ENCODE measurements around the gene GPRASP3.

Gene GPRASP3

DNA sequence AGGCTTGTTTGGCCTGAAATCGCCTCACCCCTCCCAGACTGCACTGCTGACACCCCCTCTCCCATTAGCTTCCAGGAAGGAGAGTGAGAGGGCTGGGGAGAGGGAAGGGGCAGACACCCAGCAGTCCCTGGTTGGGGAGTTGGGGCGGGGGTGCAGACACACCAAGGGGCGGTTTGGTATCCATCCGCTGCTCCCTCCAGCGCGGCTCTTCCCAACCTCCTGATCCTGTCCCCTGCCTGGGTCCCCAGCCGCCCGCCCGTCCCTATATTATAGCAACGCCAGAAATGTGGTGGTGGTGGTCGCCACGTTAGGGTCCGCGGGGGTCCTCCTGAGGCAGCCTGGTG is 24.9 kb downstream of the GPRASP3 start:
- H3K4me3 ChIP-seq (ENCODE audit: low read length in 2 of 2) = peak overlapping the region in 1 of 2 donors; percentile 65
- no peaks in the 10 kb centered on the region for H3K27me3 ChIP-seq (ENCODE audit: control insufficient read depth in 2 of 2, insufficient read depth in 2 of 2, low read length in 2 of 2)
- H3K9me3 ChIP-seq (ENCODE audit: control insufficient read depth in 2 of 2, low read length in 2 of 2) = no peaks in the 10 kb centered on the region
- H3K9ac ChIP-seq (ENCODE audit: low read depth in 1 of 2, low read length in 2 of 2) = no peak overlapping the region
- no peaks in the 10 kb centered on the region for H3K36me3 ChIP-seq (ENCODE audit: control insufficient read depth in 2 of 2, insufficient read depth in 2 of 2, low read length in 2 of 2)
- H3K4me1 ChIP-seq (ENCODE audit: control insufficient read depth in 2 of 2, insufficient read depth in 2 of 2, low read length in 2 of 2) = no peaks in the 10 kb centered on the region
- H3K27ac ChIP-seq (ENCODE audit: low read depth in 2 of 2, low read length in 2 of 2) = no peak overlapping the region

DNA sequence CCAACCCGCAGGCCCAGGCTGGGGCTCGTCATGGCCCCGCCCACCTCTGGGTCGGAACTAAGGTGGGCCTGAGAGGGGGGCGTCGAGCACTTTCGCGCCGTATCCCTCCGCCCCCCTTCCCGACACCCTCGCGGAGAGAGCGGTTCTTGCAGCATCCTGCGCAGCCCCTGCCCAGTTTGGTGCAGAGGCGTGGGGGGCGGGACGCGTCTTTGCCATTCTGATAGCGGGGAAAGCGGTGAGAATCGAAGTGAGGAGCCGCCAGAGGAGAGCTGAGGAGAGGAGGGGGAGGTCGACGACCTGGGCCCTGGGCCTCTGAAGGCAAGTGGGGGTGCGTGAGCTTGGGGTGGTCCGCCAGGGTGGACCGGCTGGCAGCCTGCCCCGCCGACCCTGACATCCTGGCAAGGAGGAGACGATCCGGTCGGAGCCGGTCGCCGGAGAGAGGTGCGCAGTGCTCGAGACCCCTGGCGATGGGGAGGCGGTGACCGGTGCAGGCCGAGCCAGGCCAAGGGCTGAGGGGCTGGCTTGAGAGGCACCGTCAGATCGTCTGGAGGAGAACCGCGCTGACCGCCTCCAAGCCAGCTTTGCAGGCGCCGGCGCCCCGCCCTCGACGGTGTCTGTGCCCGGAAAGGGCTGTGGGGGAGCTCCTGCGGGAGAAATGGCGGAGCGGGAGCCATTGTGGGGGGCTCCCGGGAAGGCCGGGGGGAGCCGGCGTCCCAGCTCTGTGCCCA is 25.5 kb downstream of the GPRASP3 start:
- H3K36me3 ChIP-seq (ENCODE audit: control insufficient read depth in 2 of 2, insufficient read depth in 2 of 2, low read length in 2 of 2) = no peaks in the 10 kb centered on the region
- no peak overlapping the region for H3K27ac ChIP-seq (ENCODE audit: low read depth in 2 of 2, low read length in 2 of 2)
- H3K4me1 ChIP-seq (ENCODE audit: control insufficient read depth in 2 of 2, insufficient read depth in 2 of 2, low read length in 2 of 2) = no peaks in the 10 kb centered on the region
- H3K9ac ChIP-seq (ENCODE audit: low read depth in 1 of 2, low read length in 2 of 2) = peak overlapping the region in 1 of 2 donors; percentile 56
- H3K27me3 ChIP-seq (ENCODE audit: control insufficient read depth in 2 of 2, insufficient read depth in 2 of 2, low read length in 2 of 2) = no peaks in the 10 kb centered on the region
- H3K9me3 ChIP-seq (ENCODE audit: control insufficient read depth in 2 of 2, low read length in 2 of 2) = no peaks in the 10 kb centered on the region
- H3K4me3 ChIP-seq (ENCODE audit: low read length in 2 of 2) = peak overlapping the region; percentile 62 to 65

DNA sequence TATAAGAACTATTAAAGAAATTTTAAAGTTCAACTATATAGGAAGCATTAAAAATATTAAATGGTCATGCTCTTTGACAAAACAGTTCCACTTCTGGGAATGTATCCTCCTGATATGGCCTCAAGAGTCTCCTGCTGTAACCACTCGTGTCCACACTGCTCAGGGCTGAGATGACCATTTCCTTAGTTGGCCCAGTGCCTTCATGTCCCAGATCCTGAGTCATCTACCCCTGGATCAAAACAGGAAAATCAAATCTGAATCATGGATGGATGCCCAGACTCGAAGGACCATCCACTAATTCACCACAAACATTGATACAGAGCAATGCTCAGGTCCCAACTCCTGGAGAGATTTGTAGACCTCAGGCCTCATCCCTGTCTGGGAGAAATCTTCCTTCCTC is 44.7 kb downstream of the GPRASP3 start:
- Histone ChIP-seq H3K9ac (ENCODE audit: low read depth in 1 of 2, low read length in 2 of 2) (no peak overlapping the region), H3K4me3 (ENCODE audit: low read length in 2 of 2) (no peak overlapping the region), H3K27ac (ENCODE audit: low read depth in 2 of 2, low read length in 2 of 2) (no peak overlapping the region), H3K27me3 (ENCODE audit: control insufficient read depth in 2 of 2, insufficient read depth in 2 of 2, low read length in 2 of 2) (no peaks in the 10 kb centered on the region), H3K9me3 (ENCODE audit: control insufficient read depth in 2 of 2, low read length in 2 of 2) (no peaks in the 10 kb centered on the region), H3K4me1 (ENCODE audit: control insufficient read depth in 2 of 2, insufficient read depth in 2 of 2, low read length in 2 of 2) (no peaks in the 10 kb centered on the region), H3K36me3 (ENCODE audit: control insufficient read depth in 2 of 2, insufficient read depth in 2 of 2, low read length in 2 of 2) (no peaks in the 10 kb centered on the region)

DNA sequence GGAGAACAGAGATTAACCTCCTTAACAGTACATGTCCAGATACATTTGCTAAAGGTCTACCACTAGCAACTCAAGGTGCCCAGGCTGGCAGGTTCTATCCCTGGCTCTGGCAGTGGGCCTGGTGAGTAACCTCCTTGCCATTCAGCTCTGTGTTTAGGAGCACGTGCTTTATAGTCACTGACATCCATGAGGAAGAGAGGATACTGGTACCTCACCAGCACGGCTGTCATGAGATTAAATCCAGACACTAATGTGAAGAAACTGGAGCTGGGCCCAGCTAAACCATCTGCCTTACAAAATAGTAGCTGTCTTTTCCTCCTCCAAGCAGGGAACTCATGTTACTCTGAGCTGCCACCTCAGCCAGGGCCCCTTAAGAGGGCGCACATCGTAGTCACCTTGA is 45.3 kb downstream of the GPRASP3 start:
- no peak overlapping the region for H3K4me3 ChIP-seq (ENCODE audit: low read length in 2 of 2)
- H3K9ac ChIP-seq (ENCODE audit: low read depth in 1 of 2, low read length in 2 of 2) = no peak overlapping the region
- H3K9me3 ChIP-seq (ENCODE audit: control insufficient read depth in 2 of 2, low read length in 2 of 2) = no peaks in the 10 kb centered on the region
- no peaks in the 10 kb centered on the region for H3K36me3 ChIP-seq (ENCODE audit: control insufficient read depth in 2 of 2, insufficient read depth in 2 of 2, low read length in 2 of 2)
- H3K27me3 ChIP-seq (ENCODE audit: control insufficient read depth in 2 of 2, insufficient read depth in 2 of 2, low read length in 2 of 2) = no peaks in the 10 kb centered on the region
- H3K27ac ChIP-seq (ENCODE audit: low read depth in 2 of 2, low read length in 2 of 2) = no peak overlapping the region
- no peaks in the 10 kb centered on the region for H3K4me1 ChIP-seq (ENCODE audit: control insufficient read depth in 2 of 2, insufficient read depth in 2 of 2, low read length in 2 of 2)

DNA sequence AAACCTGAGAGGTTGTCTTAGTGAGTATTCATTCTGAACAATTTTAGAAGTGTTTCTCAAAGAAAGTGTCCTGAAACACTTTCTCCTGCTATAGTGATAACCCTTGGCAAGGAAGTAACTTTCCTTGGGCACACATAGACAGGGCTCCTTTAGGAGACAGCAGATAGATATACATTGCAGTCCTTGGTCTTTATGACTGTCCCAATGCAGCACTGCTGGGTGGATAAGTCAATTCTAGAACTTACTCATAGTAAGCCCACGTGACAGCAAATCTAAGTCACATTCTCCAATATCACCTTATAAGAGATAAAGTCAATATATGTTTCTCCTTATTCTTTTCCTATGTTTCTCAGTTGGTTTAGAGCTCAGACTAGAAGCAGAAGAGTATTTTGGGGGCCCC is 46.7 kb downstream of the GPRASP3 start:
- Histone ChIP-seq H3K4me1 (ENCODE audit: control insufficient read depth in 2 of 2, insufficient read depth in 2 of 2, low read length in 2 of 2) (no peaks in the 10 kb centered on the region), H3K27me3 (ENCODE audit: control insufficient read depth in 2 of 2, insufficient read depth in 2 of 2, low read length in 2 of 2) (no peaks in the 10 kb centered on the region), H3K27ac (ENCODE audit: low read depth in 2 of 2, low read length in 2 of 2) (no peak overlapping the region), H3K4me3 (ENCODE audit: low read length in 2 of 2) (no peak overlapping the region), H3K9ac (ENCODE audit: low read depth in 1 of 2, low read length in 2 of 2) (no peak overlapping the region), H3K36me3 (ENCODE audit: control insufficient read depth in 2 of 2, insufficient read depth in 2 of 2, low read length in 2 of 2) (no peaks in the 10 kb centered on the region), H3K9me3 (ENCODE audit: control insufficient read depth in 2 of 2, low read length in 2 of 2) (no peaks in the 10 kb centered on the region)

DNA sequence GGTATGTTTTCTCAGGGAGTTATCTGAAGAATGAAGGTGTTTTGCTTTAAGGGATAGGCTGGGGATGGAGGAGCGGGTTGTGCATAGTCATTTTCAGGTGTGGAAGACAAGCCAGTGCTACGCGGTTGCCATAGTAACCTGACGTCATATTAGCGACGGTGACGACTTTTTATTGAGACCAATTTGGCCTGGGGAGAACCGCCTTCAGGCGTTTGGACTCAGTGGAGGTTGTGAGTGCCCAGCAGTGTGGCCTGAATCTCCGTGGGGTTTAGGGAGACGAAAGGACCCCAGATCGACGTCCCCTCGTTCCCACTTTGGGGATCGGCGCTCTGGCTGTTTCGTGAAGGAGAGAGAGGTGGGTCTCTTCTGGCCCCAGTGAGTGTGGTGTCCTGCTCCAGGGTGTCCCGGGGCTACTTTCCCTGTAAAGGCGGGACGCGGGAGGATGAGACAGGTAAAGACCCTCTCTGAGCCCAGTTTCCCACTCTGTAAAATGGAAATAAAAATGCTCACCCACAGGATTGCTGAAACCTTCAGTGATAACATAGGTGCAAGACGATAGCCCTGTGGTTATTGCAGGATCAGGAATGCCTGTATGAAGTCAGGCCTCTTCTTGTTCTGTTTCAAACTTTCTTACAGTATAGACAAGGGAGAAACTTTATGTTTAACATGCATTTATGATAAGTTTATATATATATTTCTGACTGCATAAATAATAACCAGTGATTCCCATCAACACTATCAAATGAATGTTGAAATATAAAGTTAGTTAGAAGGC is 48.6 kb downstream of the GPRASP3 start:
- peak overlapping the region; percentile 89 to 90 for H3K4me3 ChIP-seq (ENCODE audit: low read length in 2 of 2)
- no peaks in the 10 kb centered on the region for H3K4me1 ChIP-seq (ENCODE audit: control insufficient read depth in 2 of 2, insufficient read depth in 2 of 2, low read length in 2 of 2)
- no peaks in the 10 kb centered on the region for H3K9me3 ChIP-seq (ENCODE audit: control insufficient read depth in 2 of 2, low read length in 2 of 2)
- H3K36me3 ChIP-seq (ENCODE audit: control insufficient read depth in 2 of 2, insufficient read depth in 2 of 2, low read length in 2 of 2) = no peaks in the 10 kb centered on the region
- H3K27me3 ChIP-seq (ENCODE audit: control insufficient read depth in 2 of 2, insufficient read depth in 2 of 2, low read length in 2 of 2) = no peaks in the 10 kb centered on the region
- H3K27ac ChIP-seq (ENCODE audit: low read depth in 2 of 2, low read length in 2 of 2) = peak overlapping the region in 1 of 2 donors; percentile 29
- H3K9ac ChIP-seq (ENCODE audit: low read depth in 1 of 2, low read length in 2 of 2) = peak overlapping the region; percentile 83 to 88
